ENCODE data around the gene HSDL2.

DNA sequence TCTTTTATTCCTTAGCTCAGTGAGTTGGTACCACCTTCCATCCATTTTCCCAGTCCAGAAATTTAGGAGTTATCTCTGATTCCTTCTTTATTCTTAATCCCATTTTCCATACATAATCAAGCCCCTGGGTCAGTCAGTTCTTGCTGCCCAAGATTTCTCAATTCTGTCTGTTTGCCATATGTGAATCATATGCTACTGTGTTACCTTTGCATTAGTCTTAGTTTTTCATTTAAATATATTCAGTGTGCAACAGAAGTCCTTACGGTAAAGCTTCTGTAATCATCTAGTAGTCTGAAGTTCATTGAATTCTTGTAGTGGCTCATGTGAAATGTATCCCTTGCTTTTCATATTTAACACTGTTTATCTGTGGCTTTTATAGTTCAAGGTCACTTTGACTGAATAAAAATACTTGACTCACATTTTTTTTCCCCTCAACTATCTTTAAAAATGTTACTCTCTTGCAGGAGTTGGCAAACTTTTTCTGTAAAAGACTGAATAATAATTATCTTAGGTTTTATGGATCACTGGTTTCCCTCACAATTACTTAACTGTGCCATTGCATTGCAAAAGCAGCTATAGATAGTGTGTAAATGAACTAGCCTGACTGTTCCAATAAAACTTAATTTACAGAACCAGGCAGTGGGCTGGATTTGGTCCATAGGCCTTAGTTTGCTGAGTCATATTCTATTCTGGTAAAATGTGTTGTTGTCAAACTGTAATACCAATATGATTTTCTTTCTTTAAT, 113.7 kb downstream of the HSDL2 start:
- TF ChIP-seq, protein P1, sequence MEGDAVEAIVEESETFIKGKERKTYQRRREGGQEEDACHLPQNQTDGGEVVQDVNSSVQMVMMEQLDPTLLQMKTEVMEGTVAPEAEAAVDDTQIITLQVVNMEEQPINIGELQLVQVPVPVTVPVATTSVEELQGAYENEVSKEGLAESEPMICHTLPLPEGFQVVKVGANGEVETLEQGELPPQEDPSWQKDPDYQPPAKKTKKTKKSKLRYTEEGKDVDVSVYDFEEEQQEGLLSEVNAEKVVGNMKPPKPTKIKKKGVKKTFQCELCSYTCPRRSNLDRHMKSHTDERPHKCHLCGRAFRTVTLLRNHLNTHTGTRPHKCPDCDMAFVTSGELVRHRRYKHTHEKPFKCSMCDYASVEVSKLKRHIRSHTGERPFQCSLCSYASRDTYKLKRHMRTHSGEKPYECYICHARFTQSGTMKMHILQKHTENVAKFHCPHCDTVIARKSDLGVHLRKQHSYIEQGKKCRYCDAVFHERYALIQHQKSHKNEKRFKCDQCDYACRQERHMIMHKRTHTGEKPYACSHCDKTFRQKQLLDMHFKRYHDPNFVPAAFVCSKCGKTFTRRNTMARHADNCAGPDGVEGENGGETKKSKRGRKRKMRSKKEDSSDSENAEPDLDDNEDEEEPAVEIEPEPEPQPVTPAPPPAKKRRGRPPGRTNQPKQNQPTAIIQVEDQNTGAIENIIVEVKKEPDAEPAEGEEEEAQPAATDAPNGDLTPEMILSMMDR (IDR thresholded peaks at IDR 0.05): no peak
- no peak for TF ChIP-seq POLR2A (IDR thresholded peaks at IDR 0.05)

Data from testis (tissue), 2 donors.